ENCODE measurements around the gene CACNA1E.

The CACNA1E gene

GRCh38 chr1:181768930-181769280 lies 285.6 kb downstream of the CACNA1E start:
- no peak for DNase-seq (ENCODE audit: low spot score)

- DNase-seq (ENCODE audit: low spot score): no peak
These were observed 286.5 kb downstream of the CACNA1E start for GRCh38 chr1:181769846-181770245.

DNA sequence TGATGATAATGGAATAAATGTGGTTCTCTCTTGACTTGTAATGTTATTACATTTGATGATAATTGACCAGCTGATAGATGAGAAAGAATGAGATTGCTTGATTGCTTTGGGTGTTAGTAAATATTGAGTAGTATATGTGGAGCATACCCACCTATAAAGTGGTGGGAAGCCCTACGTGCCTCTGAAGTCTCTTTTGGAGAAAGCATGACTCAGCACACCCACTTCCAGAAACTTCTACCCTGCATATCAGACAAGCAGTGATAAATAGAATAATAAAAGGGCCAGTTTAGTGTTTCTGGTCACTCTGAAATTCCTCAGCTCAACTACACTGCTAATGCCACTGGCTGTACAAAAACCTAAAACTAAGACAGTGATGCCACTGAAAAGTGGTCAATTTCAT lies 289.4 kb downstream of the CACNA1E start:
- DNase-seq (ENCODE audit: low spot score): no peak

- no peak for DNase-seq (ENCODE audit: low spot score)
These were observed 292.7 kb downstream of the CACNA1E start for GRCh38 chr1:181776044-181776443.

- DNase-seq (ENCODE audit: low spot score): no peak
These were observed 294.0 kb downstream of the CACNA1E start for GRCh38 chr1:181777286-181777685.

DNA sequence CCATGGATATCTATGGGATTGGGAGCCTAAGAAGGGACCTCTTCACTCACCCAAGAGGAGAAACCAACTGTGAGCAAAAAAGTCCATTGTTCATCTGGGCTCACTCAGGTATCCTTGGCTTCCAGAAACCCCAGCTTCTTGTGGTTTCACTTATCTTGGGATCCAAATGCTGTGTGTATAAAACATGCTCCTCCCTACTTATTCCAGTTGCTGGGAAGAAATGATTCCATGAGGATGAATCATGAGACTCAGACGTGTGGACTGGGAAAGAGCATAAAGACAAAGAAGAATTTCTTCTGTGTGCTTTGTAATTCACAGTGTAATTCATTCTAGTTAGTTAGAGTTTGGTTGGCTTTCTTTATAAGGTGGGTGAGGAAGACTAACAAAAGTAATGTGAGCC lies 294.5 kb downstream of the CACNA1E start:
- DNase-seq (ENCODE audit: low spot score): no peak

GRCh38 chr1:181778640-181779260 lies 295.4 kb downstream of the CACNA1E start:
- no peak for DNase-seq (ENCODE audit: low spot score)

- no peak for DNase-seq (ENCODE audit: low spot score)
These were observed 296.0 kb downstream of the CACNA1E start for GRCh38 chr1:181779343-181779742.

GRCh38 chr1:181783208-181783607 lies 299.9 kb downstream of the CACNA1E start:
- no peak for DNase-seq (ENCODE audit: low spot score)

DNA sequence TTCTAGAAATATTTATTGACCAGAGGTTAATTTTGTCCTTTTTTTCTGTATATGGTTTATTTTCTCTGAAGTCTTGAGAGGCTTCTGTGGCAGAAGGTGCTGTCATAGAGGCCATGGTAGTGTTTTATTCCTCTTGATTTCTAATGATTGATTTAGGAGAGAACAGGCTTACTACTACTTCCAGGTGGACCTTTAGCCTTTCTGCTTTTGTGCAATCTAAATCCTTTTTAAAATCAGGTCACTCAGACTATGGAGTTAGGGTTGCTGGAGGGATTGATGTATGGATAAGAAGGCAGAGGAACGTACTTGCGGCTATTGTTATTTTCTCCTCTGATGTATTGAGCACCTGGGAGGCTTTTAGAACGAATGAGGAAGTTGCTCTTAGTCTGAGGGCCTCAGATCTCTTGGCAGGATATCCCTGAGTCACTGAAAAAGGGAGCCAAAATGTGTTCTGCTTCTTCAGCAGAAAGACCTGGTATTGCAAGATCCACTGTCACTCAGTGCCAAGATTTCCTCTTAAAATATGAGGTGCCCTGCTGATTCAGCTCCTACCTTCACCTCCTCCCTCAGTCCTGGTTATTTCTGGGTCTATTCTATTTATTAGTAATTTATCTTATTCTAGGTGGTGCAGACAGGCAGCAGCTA lies 300.8 kb downstream of the CACNA1E start:
- no peak for DNase-seq (ENCODE audit: low spot score)

- no peak for DNase-seq (ENCODE audit: low spot score)
These were observed 306.1 kb downstream of the CACNA1E start for GRCh38 chr1:181789395-181789794.

DNA sequence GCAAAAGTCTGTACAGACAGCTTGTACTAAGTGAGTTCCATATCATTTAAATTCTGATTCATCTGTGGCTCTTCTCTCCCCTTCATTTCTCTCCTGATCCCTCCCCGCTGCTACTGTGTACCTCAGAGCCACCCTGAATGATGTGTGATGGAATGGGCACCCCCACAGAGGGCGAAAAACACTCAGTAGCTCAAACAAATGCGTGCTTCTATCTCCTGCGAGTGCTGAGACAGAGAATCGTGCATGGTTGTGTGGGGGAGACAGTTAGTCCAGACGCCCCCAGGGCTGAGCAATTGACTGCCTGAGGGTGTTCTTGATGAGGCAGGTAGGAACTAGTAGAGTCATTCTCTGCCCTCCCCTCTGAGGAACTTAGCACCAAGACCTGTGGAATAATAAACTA lies 308.4 kb downstream of the CACNA1E start:
- no peak for DNase-seq (ENCODE audit: low spot score)

- no peak for DNase-seq (ENCODE audit: low spot score)
These were observed 310.5 kb downstream of the CACNA1E start for GRCh38 chr1:181793831-181794230.

GRCh38 chr1:181794332-181794731 lies 311.0 kb downstream of the CACNA1E start:
- DNase-seq (ENCODE audit: low spot score): no peak

GRCh38 chr1:181798191-181798926 lies 315.0 kb downstream of the CACNA1E start:
- DNase-seq (ENCODE audit: low spot score): no peak

- DNase-seq (ENCODE audit: low spot score): no peak
These were observed 318.3 kb downstream of the CACNA1E start for GRCh38 chr1:181801617-181802016.

DNA sequence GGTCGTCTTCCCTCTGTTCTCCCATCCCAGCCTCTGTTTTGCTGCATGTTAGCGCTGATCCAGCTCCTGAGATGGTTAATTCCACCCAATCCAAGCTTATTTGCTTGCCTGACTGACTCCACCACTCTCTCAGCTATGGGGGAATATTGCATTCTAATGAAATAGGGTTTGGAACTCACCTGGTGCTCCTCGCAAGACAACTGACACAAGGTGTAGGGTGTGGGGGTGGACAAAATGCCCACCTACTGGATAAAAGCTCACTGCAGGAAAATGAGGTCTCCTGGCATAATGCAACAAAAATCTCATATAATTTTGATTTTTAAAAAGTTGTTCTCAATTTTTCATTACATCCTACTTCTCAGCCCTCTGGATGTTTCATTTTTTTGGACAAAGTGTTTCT lies 319.1 kb downstream of the CACNA1E start:
- no peak for DNase-seq (ENCODE audit: low spot score)

DNA sequence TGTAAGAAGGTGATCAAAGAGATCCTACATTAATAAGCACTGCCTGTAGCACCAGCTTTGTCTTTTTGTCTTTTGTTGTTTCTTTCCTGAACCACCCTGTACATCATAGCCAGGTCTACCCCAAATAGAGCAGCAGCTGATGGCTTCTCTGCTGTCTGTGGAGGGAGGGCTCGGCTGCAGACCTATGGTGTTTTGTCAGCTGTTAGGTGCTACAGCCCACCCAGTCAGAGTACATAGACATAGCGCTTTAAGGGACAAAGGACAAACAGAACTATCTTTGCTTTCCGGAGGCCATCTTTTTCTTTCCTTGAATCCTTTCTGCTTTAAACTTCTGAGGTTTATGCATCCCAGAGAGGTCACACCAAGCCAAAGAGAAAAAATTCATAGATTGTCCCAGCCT lies 320.1 kb downstream of the CACNA1E start:
- no peak for DNase-seq (ENCODE audit: low spot score)

DNA sequence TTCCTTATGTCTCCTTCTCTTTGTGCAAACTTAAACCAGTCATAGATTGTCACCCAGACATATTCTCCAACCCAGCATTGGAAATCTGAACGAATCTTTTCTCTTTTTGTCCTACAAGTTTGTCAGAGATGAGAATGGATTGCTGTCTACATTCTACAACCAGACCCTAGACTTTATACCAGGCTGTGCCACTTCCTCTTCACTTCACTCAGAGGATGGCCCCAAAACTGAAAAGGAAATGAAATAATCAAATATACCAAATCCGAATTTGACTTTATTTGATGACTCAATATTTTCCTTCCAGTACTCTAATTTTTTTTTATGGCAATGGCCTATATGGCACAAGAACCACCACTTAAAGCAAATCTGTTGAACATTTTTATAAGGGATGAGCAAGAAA lies 321.7 kb downstream of the CACNA1E start:
- DNase-seq (ENCODE audit: low spot score): no peak

DNA sequence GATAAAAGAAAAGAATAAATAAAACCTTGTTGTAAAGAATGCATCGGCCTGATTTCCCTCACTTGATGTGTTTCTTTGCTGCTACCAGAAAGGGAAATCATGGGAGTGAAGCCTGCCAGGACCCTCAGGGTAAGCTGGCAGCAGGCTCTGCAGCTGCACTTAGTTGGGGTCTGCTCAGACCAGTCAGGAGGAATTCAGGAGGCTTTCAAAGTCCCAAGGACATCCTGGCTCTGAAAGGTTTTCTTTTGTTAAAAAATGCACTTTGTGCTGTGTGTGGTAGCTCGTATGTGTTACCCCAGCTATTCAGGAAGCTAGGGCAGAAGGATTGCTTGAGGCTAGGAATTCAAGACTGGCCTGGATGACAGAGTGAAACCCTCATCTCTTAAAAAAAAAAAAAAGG lies 323.4 kb downstream of the CACNA1E start:
- no peak for DNase-seq (ENCODE audit: low spot score)

DNA sequence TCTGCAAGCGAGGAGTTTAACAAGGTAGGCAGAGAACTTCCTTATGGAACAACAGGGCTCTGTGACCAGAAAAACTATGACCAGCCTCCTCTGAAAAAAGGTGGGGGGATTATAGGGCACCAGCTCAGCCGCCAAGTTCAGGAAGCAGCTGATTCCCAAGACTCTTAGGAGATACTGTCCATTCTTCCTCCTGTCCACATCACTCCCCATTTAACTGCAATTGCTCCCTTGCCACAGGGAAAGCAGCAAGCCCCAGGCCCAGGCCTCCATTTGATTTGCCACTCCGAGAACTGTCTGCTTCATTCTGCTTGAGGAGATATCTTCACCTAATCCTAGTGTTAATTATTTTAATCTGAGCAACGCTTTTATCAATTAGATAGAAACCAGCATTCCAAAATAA lies 323.9 kb downstream of the CACNA1E start:
- DNase-seq (ENCODE audit: low spot score): no peak

- no peak for DNase-seq (ENCODE audit: low spot score)
These were observed 326.8 kb downstream of the CACNA1E start for GRCh38 chr1:181809991-181810545.

DNA sequence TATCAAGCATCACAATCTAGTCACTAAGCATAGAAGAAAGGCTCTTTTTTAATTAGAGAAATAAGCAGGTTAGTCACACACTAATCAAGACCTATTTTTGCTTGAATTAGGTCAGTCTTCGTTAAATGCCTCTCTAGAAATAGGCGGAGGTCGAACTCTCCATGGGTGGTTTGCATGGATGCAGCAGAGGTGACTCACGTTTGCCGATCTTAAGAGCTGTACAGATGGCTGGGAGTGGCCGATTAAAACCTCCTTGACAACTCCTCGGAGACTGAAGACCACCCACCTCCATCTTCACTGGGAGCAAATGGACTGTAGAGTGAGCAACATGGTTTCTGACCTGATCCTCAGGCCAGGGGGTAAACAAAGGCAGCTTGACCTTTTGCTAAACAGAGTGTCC lies 328.9 kb downstream of the CACNA1E start:
- no peak for DNase-seq (ENCODE audit: low spot score)
